GM21786 (cell line): ENCODE data around the gene BBOX1.
"Not testable (repeated sequence)": the region's sequence is repeated elsewhere in the genome, so short reads cannot be mapped to it uniquely, and the experiment has no call there.

Experiments used
- ATAC-seq: cut with Tn5 transposase; IDR thresholded peaks from one replicate; pipeline ENCODE4 v1.9.1; 2021; ENCODE audit not compliant: unreplicated experiment

Gene BBOX1

GRCh38 chr11:27174672-27175210 lies 134.1 kb downstream of the BBOX1 start:
- no peak for ATAC-seq

- ATAC-seq, result not testable (repeated sequence)
These were observed 134.9 kb downstream of the BBOX1 start for GRCh38 chr11:27175562-27175961.
